ENCODE measurements around the gene OR1D2.
A peak's percentile ranks its signal among the peaks of the same experiment; 100 is the strongest.

Gene OR1D2

GRCh38 chr17:3049705-3050295, 54.4 kb downstream of the OR1D2 start:
- no peak overlapping the region for H3K4ac ChIP-seq (ENCODE audit: low read length)
- no peak overlapping the region for H3K14ac ChIP-seq (ENCODE audit: low read length)
- H2AFZ ChIP-seq (ENCODE audit: low read length): peak overlapping the region; percentile 99
- H3K23ac ChIP-seq (ENCODE audit: low read depth, low read length, poor library complexity): no peak overlapping the region
- H3K4me1 ChIP-seq (ENCODE audit: control insufficient read depth in 2 of 2, insufficient read depth in 1 of 2, low read depth in 1 of 2, low read length in 2 of 2): peaks cover 0 to 3% of the 10 kb centered on the region in 2 donors
- no peaks in the 10 kb centered on the region for H3K9me3 ChIP-seq (replicated peaks in 1 of 2; ENCODE audit: control insufficient read depth in 2 of 2, insufficient read depth in 1 of 2, low read depth in 1 of 2, low read length in 2 of 2)
- no peaks in the 10 kb centered on the region for H3K36me3 ChIP-seq (replicated peaks in 1 of 2; ENCODE audit: control insufficient read depth in 2 of 2, insufficient read depth in 2 of 2, low read length in 2 of 2)
- H2AK5ac ChIP-seq (ENCODE audit: low read depth, low read length): no peak overlapping the region
- no peak overlapping the region for H3K9ac ChIP-seq (ENCODE audit: low read depth, low read length, poor library complexity)
- H3K4me3 ChIP-seq (ENCODE audit: low read length in 2 of 2): peak overlapping the region in 1 of 2 donors; percentile 86
- no CpG with 5 or more reads among the region's 8 CpGs for WGBS, 2 donors (ENCODE audit: extremely low coverage in 2 of 2, insufficient read length in 2 of 2, insufficient replicate concordance in 1 of 2)
- H4K91ac ChIP-seq (ENCODE audit: low read depth, low read length, poor library complexity): no peak overlapping the region
- H3K27me3 ChIP-seq (ENCODE audit: control insufficient read depth in 3 of 3, insufficient read depth in 3 of 3, low read depth in 1 of 3, low read length in 3 of 3): no peaks in the 10 kb centered on the region
- H2BK12ac ChIP-seq (ENCODE audit: low read length): no peak overlapping the region
- H3K27ac ChIP-seq (replicated peaks; ENCODE audit: low read length): no peak overlapping the region
- H3K4me2 ChIP-seq (ENCODE audit: insufficient read depth, low read length, poor library complexity, severe bottlenecking): no peak overlapping the region
- H3K79me1 ChIP-seq (ENCODE audit: low read depth, low read length): no peaks in the 10 kb centered on the region
- H2BK15ac ChIP-seq (ENCODE audit: low read length): no peak overlapping the region
- H3K18ac ChIP-seq (ENCODE audit: low read length): no peak overlapping the region
- H2BK120ac ChIP-seq (ENCODE audit: low read depth, low read length): no peak overlapping the region
- no peak overlapping the region for H4K8ac ChIP-seq (ENCODE audit: low read depth, low read length)
- no peak overlapping the region for H2BK5ac ChIP-seq (ENCODE audit: low read length)
- no peak for DNase-seq (ENCODE audit: low spot score)

- DNase-seq (ENCODE audit: low spot score): peak; percentile 94
- Histone ChIP-seq H4K91ac (ENCODE audit: low read depth, low read length, poor library complexity) (no peak overlapping the region), H4K8ac (ENCODE audit: low read depth, low read length) (peak overlapping the region; percentile 82), H3K4me3 (ENCODE audit: low read length in 2 of 2) (peak overlapping the region; percentile 82 to 86), H3K4me1 (ENCODE audit: control insufficient read depth in 2 of 2, insufficient read depth in 1 of 2, low read depth in 1 of 2, low read length in 2 of 2) (peaks cover 0 to 3% of the 10 kb centered on the region in 2 donors), H3K27ac (replicated peaks; ENCODE audit: low read length) (peak overlapping the region; percentile 74), H3K9ac (ENCODE audit: low read depth, low read length, poor library complexity) (peak overlapping the region; percentile 64), H2BK15ac (ENCODE audit: low read length) (peak overlapping the region; percentile 94), H2BK12ac (ENCODE audit: low read length) (no peak overlapping the region), H3K27me3 (ENCODE audit: control insufficient read depth in 3 of 3, insufficient read depth in 3 of 3, low read depth in 1 of 3, low read length in 3 of 3) (no peaks in the 10 kb centered on the region), H3K23ac (ENCODE audit: low read depth, low read length, poor library complexity) (peak overlapping the region; percentile 80), H3K4me2 (ENCODE audit: insufficient read depth, low read length, poor library complexity, severe bottlenecking) (peak overlapping the region; percentile 97), H2AK5ac (ENCODE audit: low read depth, low read length) (peak overlapping the region; percentile 96), H3K18ac (ENCODE audit: low read length) (peak overlapping the region; percentile 98), H3K9me3 (replicated peaks in 1 of 2; ENCODE audit: control insufficient read depth in 2 of 2, insufficient read depth in 1 of 2, low read depth in 1 of 2, low read length in 2 of 2) (peaks cover 0 to 7% of the 10 kb centered on the region in 2 donors), H2BK120ac (ENCODE audit: low read depth, low read length) (no peak overlapping the region), H3K79me1 (ENCODE audit: low read depth, low read length) (no peaks in the 10 kb centered on the region), H3K14ac (ENCODE audit: low read length) (no peak overlapping the region), H2BK5ac (ENCODE audit: low read length) (no peak overlapping the region), H3K4ac (ENCODE audit: low read length) (no peak overlapping the region), H2AFZ (ENCODE audit: low read length) (peak overlapping the region; percentile 99), H3K36me3 (replicated peaks in 1 of 2; ENCODE audit: control insufficient read depth in 2 of 2, insufficient read depth in 2 of 2, low read length in 2 of 2) (no peaks in the 10 kb centered on the region)
- WGBS, 2 donors (ENCODE audit: extremely low coverage in 2 of 2, insufficient read length in 2 of 2, insufficient replicate concordance in 1 of 2): no CpG with 5 or more reads among the region's 50 CpGs
These were observed 55.3 kb downstream of the OR1D2 start for GRCh38 chr17:3048727-3049471.

DNA sequence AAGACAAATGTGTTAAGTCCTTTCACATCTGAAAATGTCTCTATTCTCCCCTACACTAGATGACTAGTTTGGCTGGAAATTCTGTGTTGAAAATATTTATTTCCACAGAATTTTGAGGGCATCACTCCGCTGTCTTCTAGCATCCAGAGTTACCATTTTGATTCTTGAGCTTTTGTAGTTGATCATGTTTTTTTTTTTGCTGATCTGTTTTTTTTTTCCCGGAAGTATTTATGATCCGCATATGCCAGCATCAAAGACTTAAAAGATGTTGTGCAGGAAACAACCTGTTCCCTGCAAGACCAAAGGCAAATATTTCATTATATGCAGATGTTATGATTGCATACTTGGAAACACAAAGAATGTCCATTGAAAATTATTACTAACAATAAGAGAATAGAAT, 57.5 kb downstream of the OR1D2 start:
- no peak overlapping the region for H2AFZ ChIP-seq (ENCODE audit: low read length)
- H3K4me3 ChIP-seq (ENCODE audit: low read length in 2 of 2): no peak overlapping the region
- H2BK5ac ChIP-seq (ENCODE audit: low read length): no peak overlapping the region
- H4K8ac ChIP-seq (ENCODE audit: low read depth, low read length): no peak overlapping the region
- H3K79me1 ChIP-seq (ENCODE audit: low read depth, low read length): no peaks in the 10 kb centered on the region
- H3K27ac ChIP-seq (replicated peaks; ENCODE audit: low read length): no peak overlapping the region
- H2BK15ac ChIP-seq (ENCODE audit: low read length): no peak overlapping the region
- H3K18ac ChIP-seq (ENCODE audit: low read length): no peak overlapping the region
- H3K36me3 ChIP-seq (replicated peaks in 1 of 2; ENCODE audit: control insufficient read depth in 2 of 2, insufficient read depth in 2 of 2, low read length in 2 of 2): no peaks in the 10 kb centered on the region
- WGBS, 2 donors (ENCODE audit: extremely low coverage in 2 of 2, insufficient read length in 2 of 2, insufficient replicate concordance in 1 of 2): no CpG with 5 or more reads among the region's 3 CpGs
- H3K23ac ChIP-seq (ENCODE audit: low read depth, low read length, poor library complexity): no peak overlapping the region
- no peak overlapping the region for H4K91ac ChIP-seq (ENCODE audit: low read depth, low read length, poor library complexity)
- no peak overlapping the region for H3K9ac ChIP-seq (ENCODE audit: low read depth, low read length, poor library complexity)
- no peaks in the 10 kb centered on the region for H3K27me3 ChIP-seq (ENCODE audit: control insufficient read depth in 3 of 3, insufficient read depth in 3 of 3, low read depth in 1 of 3, low read length in 3 of 3)
- no peak for DNase-seq (ENCODE audit: low spot score)
- no peak overlapping the region for H3K4ac ChIP-seq (ENCODE audit: low read length)
- H3K14ac ChIP-seq (ENCODE audit: low read length): no peak overlapping the region
- H3K9me3 ChIP-seq (replicated peaks in 1 of 2; ENCODE audit: control insufficient read depth in 2 of 2, insufficient read depth in 1 of 2, low read depth in 1 of 2, low read length in 2 of 2): peaks cover 0 to 12% of the 10 kb centered on the region in 2 donors
- no peak overlapping the region for H3K4me2 ChIP-seq (ENCODE audit: insufficient read depth, low read length, poor library complexity, severe bottlenecking)
- peaks cover 0 to 3% of the 10 kb centered on the region in 2 donors for H3K4me1 ChIP-seq (ENCODE audit: control insufficient read depth in 2 of 2, insufficient read depth in 1 of 2, low read depth in 1 of 2, low read length in 2 of 2)
- H2BK120ac ChIP-seq (ENCODE audit: low read depth, low read length): no peak overlapping the region
- H2BK12ac ChIP-seq (ENCODE audit: low read length): no peak overlapping the region
- H2AK5ac ChIP-seq (ENCODE audit: low read depth, low read length): no peak overlapping the region

DNA sequence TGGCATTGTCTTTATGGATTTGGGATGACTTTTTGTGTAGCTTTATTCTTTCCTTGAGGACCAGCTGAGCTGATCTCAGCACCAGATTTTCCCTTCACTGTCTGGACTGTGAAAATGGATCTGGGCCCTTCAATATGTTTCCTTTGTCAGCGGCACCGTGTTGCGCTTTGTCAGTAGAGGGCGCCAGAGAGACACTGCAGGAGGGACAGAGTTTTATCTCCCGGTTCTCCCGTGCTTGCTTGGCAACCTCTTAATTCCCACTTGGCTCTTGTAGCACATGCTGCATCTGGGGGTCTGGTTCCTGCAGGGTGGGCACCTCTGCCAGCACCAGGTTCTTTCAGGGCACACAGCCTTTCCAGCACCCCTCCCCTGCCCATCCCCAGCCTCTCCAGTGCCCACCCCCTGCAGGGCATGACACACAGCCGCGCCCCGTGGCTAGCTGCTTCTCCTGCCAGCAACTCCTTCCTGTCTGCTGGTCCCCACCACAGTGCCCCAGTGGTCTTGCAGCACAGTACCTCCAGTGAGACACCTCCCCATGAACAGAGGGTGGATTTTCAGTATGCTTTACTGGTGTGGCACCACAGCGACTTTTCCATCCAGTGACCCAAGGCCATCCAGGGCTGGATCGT, 60.4 kb downstream of the OR1D2 start:
- no peak for DNase-seq (ENCODE audit: low spot score)
- no peak overlapping the region for H3K14ac ChIP-seq (ENCODE audit: low read length)
- H4K8ac ChIP-seq (ENCODE audit: low read depth, low read length): no peak overlapping the region
- no peaks in the 10 kb centered on the region for H3K79me1 ChIP-seq (ENCODE audit: low read depth, low read length)
- no peak overlapping the region for H2AFZ ChIP-seq (ENCODE audit: low read length)
- no peak overlapping the region for H2BK120ac ChIP-seq (ENCODE audit: low read depth, low read length)
- peak overlapping the region; percentile 20 for H2AK5ac ChIP-seq (ENCODE audit: low read depth, low read length)
- no peak overlapping the region for H2BK12ac ChIP-seq (ENCODE audit: low read length)
- peak overlapping the region in 1 of 2 donors; percentile 18 for H3K4me3 ChIP-seq (ENCODE audit: low read length in 2 of 2)
- no peak overlapping the region for H2BK5ac ChIP-seq (ENCODE audit: low read length)
- no peak overlapping the region for H3K27ac ChIP-seq (replicated peaks; ENCODE audit: low read length)
- H3K36me3 ChIP-seq (replicated peaks in 1 of 2; ENCODE audit: control insufficient read depth in 2 of 2, insufficient read depth in 2 of 2, low read length in 2 of 2): no peaks in the 10 kb centered on the region
- H3K23ac ChIP-seq (ENCODE audit: low read depth, low read length, poor library complexity): peak overlapping the region; percentile 52
- peaks cover 0 to 1% of the 10 kb centered on the region in 2 donors for H3K4me1 ChIP-seq (ENCODE audit: control insufficient read depth in 2 of 2, insufficient read depth in 1 of 2, low read depth in 1 of 2, low read length in 2 of 2)
- no peak overlapping the region for H2BK15ac ChIP-seq (ENCODE audit: low read length)
- no peak overlapping the region for H4K91ac ChIP-seq (ENCODE audit: low read depth, low read length, poor library complexity)
- H3K27me3 ChIP-seq (ENCODE audit: control insufficient read depth in 3 of 3, insufficient read depth in 3 of 3, low read depth in 1 of 3, low read length in 3 of 3): no peaks in the 10 kb centered on the region
- H3K9me3 ChIP-seq (replicated peaks in 1 of 2; ENCODE audit: control insufficient read depth in 2 of 2, insufficient read depth in 1 of 2, low read depth in 1 of 2, low read length in 2 of 2): peaks cover 0 to 12% of the 10 kb centered on the region in 2 donors
- H3K9ac ChIP-seq (ENCODE audit: low read depth, low read length, poor library complexity): no peak overlapping the region
- H3K4me2 ChIP-seq (ENCODE audit: insufficient read depth, low read length, poor library complexity, severe bottlenecking): no peak overlapping the region
- no peak overlapping the region for H3K18ac ChIP-seq (ENCODE audit: low read length)
- H3K4ac ChIP-seq (ENCODE audit: low read length): no peak overlapping the region
- WGBS, 2 donors (ENCODE audit: extremely low coverage in 2 of 2, insufficient read length in 2 of 2, insufficient replicate concordance in 1 of 2): no CpG with 5 or more reads among the region's 11 CpGs
